HG02759 (cell line): ENCODE data around the gene RXRA.
A peak's percentile ranks its signal among the peaks of the same experiment; 100 is the strongest.

Experiments used
- ATAC-seq: cut with Tn5 transposase; IDR thresholded peaks from one replicate; pipeline ENCODE4 v1.9.1; 2021; ENCODE audit warnings: mild to moderate bottlenecking, moderate library complexity; ENCODE audit not compliant: unreplicated experiment

The RXRA gene

DNA sequence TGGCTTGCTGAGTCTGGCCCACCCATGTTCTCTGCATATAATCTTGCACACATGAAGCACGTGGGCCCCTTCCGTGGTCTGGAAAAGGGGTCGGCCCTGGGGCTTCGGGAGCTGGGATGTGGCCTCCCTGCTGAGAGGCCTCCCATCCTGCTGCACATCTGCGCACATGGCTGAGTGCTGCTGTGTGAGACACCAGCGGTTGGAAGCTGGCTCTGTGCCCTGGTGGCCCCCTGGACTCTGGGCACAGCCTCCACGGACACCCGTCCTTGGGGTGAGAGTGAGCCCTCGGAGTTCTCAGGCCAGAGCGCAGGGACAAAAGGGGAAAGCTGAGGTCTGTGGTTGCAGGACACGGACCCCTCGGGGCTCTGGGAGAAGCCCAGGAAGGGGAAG is 115.8 kb downstream of the RXRA start:
- no peak for ATAC-seq

- ATAC-seq = no peak
These were observed 116.4 kb downstream of the RXRA start for GRCh38 chr9:134442486-134443173.

DNA sequence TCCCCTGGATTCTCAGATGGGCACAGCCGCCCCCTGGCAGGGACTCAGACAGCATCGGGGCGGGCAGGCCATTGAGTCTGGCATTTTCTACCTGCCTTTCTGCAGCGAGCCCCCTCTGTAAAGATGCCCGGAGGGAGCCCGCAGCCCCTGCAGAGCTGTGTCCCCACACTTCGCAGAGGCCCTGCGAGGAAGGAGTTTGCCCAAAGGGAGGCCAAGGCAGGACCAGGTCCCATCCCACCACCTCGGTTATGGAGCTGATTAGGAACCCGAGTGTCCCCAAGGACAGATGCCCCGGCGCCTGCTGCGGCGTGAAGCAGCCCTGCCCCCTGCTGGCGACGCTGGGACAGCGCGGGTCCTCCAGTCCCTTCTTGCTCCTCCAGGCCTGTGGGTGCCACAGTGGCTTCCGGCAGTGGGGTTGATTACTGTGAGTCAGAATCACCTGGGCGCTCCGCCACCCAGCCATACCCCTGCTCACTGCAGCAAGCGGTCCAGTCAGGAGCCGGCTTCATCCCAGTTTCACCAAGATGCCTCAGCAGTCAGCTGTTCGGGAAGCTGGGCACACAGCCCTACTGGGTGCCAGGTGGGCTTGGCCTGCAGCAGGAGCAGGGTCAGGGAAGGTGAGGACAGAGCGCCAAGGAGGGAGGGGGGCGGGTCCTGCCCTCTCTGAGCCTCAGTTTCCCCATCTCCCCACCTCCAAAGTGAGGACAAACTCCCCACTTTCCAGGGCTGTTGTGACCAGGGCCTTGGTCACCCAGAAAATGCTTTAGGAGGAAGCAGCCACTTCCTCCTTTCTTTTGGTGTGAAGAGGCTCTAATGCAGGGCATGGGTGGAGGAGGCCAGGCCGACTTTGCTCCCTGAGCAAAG is 117.2 kb downstream of the RXRA start:
- ATAC-seq = peak; percentile 86

- no peak for ATAC-seq
These were observed 117.7 kb downstream of the RXRA start for GRCh38 chr9:134444038-134444315.

GRCh38 chr9:134445000-134445399 is 118.7 kb downstream of the RXRA start:
- ATAC-seq = no peak

- peak; percentile 85 for ATAC-seq
These were observed 123.1 kb downstream of the RXRA start for GRCh38 chr9:134449180-134449916.

GRCh38 chr9:134451700-134452458 is 125.6 kb downstream of the RXRA start:
- no peak for ATAC-seq

DNA sequence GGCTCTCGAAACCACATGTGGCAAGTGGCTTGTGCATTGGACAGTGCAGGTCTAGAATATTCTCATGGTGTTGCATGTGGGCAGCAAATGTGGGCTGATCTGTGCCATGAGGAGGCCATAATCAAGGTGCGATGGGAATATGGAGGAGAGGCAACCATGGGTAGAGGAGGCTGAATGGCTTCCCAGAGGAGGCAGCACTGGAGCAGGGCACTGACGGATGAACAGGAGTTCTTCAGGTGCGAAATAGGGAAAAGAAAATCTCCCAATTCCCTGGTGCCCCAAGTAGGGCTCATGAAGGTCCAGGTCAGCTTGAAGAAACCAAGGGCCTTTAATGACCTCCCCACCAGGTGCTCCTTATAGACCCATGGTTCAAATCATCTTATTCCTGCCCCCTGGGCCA is 126.5 kb downstream of the RXRA start:
- no peak for ATAC-seq

DNA sequence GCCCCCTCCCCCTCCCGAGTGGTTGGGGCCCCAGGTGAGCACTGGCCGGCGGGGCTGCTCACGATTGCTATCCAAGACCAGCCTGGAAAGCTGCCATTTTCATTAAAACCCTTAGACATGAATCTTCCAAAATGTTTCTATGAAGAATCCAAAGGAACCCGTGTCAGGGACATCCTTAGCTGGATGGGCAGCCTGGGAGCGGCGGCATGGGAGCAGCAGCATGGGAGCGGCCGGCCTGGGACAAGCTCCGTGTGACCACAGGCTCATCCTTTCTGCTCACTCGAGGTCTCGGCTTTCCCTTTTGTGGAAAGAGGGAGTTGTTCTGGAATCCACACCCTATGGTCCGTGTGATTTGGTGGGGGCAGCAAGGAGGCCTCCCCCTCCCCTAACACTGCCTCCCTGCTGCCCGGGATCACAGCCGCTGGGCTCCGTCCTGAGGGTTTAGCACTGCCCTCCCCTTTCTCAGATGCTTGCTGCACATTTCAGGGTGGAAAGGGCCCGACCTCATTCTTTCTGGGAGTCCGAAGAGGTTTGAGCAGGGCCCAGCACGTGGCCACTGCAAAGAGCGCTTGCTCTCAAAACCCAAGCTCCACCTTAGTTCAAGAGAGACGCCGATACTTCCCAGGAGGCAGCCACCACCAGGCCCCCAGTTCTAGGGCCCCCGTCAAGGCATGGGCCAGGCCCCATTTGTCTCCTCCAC is 127.7 kb downstream of the RXRA start:
- no peak for ATAC-seq

DNA sequence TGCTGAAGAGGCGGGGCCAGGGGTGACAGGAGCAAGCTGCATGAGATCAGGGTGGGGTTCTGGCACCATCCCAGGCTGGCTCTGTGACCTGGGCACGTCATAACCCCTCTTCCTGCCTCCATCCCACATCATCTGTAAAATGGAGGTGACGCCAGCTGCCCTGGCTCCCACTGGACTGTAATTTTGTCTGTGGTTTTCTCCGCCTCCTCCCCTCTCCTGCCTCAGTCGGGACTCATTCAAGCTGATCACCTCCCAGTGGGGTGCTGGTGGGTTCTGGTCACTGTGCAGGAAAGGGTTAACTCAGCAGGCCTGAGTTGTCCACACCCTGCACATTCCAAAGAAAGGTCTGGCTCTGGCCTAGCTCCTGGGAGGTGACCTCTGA is 128.2 kb downstream of the RXRA start:
- ATAC-seq = no peak

GRCh38 chr9:134455021-134455471 is 128.8 kb downstream of the RXRA start:
- no peak for ATAC-seq

DNA sequence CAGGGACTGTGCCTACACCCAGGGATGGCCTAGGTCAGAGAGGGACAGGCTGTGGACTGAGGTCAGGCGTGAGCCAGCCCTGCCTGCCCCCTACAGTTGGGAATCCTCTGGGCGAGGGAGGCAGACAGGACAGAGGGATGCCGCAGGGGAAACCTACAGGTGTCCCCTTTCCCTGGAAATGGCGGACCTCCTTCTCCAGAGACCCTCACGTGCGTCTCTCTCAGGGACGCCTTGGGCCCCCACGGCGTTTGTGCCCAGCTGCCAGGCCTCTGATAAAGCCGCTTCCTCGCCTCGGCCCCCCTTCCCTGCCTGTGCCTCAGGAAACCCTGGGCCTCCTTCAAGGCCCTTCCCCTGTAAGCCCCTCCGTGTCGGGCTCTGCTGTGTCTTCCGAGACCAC is 129.3 kb downstream of the RXRA start:
- ATAC-seq = no peak

DNA sequence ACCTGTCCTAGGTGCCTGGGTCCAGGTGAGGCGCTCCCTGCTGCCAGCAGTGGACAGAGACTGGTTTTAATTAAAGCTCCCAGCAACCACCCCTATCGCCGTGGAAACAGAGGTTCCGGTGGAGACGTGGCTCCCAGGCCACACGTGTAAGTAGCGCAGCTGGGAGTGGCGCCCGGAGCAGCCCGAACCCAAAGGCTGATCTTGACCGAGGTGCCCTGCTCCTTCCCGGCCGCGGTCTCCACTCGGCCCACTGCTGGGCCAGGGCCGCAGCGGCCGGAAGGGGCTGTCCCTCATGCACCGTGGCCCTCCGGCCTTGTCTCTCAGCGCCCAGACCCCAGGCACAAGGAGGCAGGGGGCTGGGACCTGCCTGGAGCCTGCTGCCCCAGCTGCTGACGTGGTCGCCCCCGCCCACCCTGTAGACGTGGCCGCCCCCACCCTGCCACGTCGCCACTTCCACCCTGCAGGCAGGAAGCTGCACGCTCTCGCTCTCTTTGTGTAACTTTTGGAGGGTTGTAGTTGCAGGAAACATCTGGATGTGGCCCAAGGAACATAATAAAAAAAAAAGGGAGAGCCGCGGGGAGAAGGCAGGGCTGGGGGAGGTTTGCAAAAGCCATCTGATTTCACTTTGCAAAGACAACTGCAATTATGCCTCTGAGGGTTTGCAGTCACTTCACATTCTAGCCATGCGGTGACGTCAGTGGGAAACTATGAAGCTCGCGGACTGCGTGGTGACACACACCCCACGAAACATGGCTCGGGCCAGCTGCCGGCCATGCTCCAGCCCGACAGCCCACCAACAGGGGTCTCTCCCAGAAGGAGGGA is 129.9 kb downstream of the RXRA start:
- no peak for ATAC-seq

DNA sequence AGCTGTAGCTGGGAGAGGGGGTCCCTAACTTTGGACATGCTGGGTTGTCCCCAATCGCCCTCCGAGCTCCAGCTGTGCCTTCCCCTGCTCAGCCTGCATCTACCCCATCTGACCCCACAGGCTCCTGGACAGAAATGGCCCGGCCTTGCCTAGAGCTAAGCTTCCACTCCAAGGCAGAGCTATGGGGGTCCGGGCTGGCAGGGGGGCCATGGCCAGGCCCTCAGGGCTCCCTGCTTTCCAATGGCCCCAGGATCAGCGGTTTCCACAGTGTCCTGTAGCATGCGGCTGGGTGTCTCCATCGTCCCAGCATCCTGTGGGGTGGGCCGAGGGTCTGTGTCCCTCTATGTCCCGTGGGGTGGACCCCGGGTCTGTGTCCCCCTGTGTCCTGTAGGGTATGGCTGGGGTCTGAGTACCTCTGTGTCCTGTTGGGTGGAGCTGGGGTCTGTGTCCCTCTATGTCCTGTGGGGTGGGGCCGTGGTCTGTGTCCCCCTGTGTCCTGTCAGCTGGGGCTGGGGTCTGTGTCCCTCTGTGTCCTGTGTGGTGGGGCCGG is 130.6 kb downstream of the RXRA start:
- ATAC-seq = no peak

DNA sequence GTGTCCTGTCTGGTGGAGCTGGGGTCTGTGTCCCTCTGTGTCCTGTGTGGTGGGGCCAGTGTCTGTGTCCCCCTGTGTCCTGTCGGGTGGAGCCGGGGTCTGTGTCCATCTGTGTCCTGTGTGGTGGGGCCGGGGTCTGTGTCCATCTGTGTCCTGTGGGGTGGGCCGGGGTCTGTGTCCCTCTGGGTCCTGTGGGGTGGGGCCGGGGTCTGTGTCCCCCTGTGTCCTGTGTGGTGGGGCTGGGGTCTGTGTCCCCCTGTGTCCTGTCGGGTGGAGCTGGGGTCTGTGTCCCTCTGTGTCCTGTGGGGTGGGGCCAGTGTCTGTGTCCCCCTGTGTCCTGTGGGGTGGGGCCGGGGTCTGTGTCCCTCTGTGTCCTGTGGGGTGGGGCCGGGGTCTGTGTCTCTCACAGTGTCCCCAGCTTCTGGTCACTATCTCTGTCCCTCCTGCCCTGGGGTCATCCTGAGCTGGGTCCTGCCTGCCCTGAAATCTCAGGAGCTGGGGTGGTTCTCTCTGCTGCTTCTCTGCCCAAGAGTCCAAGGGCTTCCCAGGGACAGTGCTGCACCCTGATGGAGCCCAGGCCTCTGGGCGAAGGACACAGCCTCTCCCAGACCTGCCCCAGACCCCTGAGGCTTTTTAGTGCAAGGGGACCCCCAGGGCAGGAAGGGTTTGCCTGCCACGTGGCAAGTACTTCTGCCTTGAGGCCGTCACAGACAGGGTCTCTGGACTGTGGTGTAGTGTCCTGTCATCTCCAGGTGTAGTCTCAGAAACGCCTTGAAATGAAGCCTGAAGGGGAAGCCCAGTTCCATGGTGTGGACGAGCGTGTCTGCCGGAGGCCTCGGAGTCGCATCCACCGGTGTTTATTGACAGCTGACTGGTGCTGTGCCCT is 131.3 kb downstream of the RXRA start:
- ATAC-seq = no peak

GRCh38 chr9:134458207-134459108 is 132.2 kb downstream of the RXRA start:
- no peak for ATAC-seq

DNA sequence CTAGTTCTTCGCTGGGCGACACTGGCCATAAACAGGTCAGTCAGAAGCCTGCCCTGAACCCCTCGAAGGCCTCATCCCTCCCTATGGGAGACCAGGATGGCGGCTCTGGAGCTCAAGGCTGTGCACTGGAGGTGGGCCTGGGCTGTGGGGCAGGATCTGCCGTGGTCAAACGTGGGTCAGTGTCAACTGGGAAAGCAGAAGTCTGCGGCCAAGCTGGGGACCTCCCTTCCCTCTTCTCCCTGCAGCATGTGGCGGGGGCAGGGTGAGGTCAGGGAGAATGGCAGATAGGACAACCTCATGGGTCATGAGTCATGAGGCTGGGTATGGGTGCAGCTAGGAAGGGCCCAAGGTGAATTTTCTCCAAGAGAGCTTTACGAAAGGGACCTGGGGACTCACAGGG is 132.9 kb downstream of the RXRA start:
- ATAC-seq = no peak
